ENCODE measurements around the gene DTNBP1.

DTNBP1 gene

GRCh38 chr6:15527838-15528617, 134.8 kb downstream of the DTNBP1 start:
- no peak for DNase-seq

DNA sequence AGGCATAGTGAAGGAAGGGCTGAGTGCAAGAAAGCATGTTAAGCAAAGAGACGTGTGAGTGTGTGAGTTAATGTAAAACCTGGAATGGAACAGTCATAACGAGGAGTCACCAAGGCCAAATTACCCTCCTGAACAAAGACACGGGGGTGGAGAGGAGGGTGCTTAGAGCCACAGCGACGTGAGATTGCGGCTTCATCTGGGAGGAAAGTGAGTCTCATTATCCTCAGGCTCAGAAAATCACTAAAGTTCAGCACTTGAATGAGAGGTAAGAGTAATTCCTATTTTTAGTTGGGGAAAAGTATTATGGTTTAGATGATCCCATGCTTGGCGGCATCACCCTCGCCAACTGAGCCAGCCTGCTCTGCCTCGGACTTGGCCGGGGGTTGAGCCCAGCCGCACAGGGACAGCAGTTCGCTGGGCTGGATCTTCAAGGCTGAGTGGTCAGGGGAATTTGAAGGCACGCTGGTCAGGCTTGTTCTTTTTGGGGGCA, 136.6 kb downstream of the DTNBP1 start:
- no peak for DNase-seq

DNA sequence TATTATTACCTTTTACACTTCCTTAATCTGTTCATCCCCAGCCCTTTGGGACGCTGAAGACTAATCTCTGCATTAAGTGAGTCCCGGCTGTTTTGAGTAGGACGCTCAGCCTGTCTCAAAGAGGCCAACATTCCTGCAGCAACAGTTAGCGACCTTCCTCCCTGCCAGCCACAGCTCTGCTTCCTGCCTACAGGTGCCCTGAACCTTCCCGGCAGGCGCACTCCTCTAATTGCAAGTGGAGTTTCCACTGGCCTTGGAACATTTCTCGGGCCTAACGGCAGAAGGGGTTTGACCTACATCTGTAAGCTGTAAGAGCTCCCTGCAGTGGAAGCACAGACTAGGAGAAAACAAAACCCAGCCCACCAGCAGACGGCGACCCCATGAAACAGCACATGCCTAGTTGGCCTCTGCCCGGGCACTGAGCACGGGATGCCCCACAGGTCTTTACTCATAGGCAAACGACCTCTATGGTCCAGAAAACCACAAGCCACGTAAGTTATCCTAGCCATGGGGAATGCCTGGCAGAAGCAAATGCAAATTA, 137.9 kb downstream of the DTNBP1 start:
- no peak for DNase-seq

DNA sequence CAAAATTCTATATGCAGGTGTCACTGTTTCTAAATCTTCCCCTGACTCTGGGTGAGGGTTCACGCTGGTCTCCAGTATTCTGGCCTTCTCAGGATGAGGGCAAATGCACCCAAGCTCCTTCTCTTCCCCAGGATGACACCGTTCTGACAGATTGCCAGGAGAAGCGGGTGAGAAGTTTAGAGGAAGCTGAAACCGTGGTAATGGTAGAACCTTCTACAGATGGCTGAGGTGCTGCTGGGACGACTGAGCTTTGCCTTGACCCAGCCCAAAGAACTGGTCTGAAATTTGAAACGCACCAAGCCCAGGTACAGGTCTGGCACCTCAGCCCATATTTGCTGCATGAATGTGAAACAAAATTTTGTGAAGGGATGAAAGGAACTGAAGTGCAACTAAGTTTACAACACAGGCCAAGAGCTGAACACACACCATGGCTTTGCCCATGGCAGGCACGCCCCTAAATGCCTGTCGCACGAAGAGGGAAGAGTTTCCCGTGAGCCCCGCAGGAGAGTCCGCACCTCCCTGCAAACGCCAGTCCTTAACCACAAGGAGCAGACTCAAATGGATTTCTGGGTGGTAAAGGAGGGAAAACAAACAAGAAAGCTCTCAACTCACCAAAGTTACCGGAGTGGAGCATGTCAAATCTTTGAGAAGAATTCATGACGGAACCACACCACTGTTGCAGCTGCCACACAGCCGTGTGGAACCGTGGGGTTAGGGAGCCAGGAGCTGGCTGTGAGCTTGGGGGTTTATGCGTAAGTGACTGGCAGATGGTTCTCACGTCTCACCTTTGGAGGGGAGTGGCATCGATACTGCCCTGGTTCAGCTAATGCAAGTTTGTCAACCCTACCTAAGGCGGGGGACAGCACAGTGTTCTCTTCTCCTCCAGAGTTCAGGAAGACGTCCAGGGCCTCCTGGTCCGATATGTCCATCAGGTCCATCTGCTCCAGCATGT, 138.9 kb downstream of the DTNBP1 start:
- no peak for DNase-seq

GRCh38 chr6:15522856-15523529, 139.8 kb downstream of the DTNBP1 start:
- DNase-seq: no peak

DNA sequence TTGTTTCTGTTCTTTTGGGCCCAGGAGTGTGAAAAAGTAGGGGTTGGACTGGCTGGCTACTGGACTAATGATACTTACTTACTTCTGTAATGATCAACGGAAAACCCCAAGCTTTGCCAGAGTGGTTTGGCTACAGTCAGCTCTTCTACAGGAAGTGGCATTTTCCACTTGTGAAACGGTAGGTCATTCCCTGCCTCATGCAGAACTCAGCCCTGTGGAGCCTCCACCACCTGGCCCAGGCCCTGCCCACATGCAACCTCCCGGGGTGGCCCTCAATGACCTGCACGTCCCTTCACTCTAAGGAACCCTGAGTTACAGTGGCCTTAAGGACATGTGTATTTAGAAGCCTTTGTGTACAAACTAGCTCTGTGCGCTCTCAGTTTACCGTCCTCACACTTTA, 140.4 kb downstream of the DTNBP1 start:
- DNase-seq: no peak

- DNase-seq: no peak
Measured at GRCh38 chr6:15522026-15522425, 140.8 kb downstream of the DTNBP1 start.

- DNase-seq: no peak
Measured at GRCh38 chr6:15521582-15521981, 141.2 kb downstream of the DTNBP1 start.

DNA sequence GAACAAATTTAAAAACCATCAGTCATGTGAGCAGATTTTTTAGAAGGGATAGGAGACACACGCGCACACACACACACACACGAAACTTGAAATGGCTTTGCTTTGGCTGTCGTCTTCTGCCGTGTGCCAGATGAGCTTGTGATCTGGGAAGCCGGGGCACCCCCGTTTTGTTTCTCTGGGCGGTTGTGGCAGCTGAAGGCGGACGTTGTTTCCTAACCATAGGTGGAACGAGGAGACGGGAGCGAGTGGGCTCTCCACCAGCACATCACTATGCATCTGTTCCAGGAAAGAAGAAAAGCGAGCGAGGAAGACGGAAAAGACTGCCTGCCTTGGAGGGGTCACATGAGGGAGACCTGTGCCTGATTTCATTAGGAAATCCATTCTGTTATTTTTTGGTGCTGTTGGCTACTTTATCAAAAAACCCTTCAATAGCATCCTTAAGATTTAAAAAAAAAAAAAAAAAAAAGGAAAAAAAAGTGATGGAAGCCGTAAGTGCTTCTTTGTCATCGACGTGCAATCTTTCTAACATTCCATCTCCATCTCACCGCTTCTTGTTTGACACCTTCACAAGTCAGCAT, 142.1 kb downstream of the DTNBP1 start:
- DNase-seq: no peak

DNA sequence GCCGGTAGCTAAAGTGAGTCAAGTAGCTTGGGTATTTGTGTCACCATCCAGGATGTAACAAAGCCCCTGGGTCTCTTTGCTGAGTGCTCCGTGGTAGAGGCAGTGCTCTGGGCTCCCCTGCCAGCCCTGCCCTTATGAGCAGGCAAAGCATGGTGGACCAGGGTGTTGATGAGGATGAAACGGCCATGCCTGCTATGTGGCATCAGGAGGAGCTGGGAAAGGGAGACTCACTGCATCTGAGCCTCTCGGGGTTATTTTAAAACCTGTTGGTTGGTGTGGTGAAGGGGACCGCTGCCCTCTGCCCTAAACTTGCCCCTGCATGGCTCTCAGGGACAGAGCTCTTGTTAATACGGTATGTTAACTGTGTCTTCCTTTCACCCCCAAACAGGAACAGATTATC, 143.1 kb downstream of the DTNBP1 start:
- no peak for DNase-seq

GRCh38 chr6:15518878-15519277, 143.9 kb downstream of the DTNBP1 start:
- no peak for DNase-seq

- no peak for DNase-seq
Measured at GRCh38 chr6:15518057-15518456, 144.8 kb downstream of the DTNBP1 start.

DNA sequence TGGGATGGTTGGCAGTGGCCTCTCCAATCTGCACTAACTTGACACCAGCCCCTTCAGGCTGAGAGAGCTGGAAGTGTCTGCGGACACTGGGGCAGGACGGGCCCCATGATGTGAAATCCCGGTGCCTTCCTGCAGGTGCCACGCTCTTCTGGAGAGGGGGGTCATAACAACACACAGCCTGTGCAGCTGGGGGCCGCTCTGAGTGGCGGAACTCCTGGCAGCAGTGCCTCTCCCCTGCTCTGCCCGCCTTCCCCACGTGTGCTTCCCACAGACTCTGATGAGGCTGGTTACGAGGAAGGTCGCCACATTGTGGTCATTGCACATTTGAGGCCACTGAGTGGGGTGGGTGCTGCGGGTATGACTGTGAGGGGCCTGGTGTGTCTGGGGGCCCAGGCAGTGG, 145.2 kb downstream of the DTNBP1 start:
- DNase-seq: no peak

- DNase-seq: no peak
Measured at GRCh38 chr6:15516923-15517560, 145.8 kb downstream of the DTNBP1 start.

DNA sequence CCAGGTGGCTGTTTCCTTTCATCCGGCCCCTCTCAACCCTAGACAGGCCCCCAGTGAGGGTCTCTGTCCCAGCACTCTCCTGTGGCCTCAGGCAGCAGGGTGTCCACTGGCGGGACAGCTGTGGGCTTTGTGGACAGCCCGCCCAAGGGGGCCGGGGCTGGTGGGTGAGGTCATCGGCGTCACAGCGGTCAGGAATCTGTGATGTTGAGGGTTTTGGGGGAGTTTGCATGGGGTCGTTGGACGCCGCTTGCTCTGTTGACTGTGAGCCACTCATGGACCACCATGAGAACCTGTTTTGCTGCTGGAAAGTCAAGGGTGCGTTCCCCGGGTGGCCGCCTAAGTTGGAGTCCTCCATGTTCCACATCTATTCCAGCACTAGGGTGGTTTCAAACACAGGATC, 146.4 kb downstream of the DTNBP1 start:
- no peak for DNase-seq

- DNase-seq: no peak
Measured at GRCh38 chr6:15515660-15516375, 147.0 kb downstream of the DTNBP1 start.

- DNase-seq: no peak
Measured at GRCh38 chr6:15515226-15515625, 147.6 kb downstream of the DTNBP1 start.

DNA sequence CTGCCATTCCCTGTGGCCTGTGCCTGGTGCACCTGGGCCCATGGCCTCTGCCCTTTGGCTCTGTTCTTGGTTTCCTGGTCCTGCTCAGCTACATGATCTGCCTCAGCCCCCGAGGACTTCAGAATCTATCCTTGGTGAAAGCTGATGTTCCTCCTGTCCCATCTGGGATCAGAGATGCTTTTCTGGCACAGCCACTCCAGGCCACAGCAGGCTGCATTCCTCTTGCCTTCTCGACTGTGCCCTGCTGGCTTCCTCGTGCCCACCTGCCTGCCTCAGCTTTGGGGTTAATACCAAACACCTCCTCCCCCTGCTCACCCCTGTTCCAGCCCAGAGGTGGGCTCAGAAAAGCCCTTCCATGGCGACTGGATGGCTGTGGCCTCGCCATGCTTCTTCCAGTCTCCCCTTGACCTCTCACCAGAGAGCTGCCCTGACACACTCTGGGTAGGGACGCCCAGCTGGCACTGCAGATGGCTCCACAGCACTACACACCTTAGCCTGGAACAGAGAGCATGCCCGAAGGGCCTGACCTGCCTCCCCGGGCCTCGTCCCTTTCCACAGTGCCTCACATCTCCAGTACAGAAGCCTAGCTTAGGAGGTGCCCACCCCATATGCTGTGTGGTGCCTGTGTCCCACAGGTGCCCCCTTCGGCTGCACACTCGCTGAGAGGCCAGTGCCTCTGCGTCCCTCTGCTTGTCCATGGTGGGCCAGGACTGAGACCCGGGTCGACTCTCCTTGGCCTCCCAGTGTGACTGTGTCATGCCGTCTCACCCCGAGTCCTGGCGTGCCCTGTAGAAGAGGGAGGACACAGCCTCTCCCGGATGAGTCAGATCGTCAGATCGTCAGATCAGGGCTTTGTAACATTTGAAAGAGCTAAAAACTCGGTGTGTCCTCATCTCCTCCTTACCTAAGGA, 148.8 kb downstream of the DTNBP1 start:
- no peak for DNase-seq

DNA sequence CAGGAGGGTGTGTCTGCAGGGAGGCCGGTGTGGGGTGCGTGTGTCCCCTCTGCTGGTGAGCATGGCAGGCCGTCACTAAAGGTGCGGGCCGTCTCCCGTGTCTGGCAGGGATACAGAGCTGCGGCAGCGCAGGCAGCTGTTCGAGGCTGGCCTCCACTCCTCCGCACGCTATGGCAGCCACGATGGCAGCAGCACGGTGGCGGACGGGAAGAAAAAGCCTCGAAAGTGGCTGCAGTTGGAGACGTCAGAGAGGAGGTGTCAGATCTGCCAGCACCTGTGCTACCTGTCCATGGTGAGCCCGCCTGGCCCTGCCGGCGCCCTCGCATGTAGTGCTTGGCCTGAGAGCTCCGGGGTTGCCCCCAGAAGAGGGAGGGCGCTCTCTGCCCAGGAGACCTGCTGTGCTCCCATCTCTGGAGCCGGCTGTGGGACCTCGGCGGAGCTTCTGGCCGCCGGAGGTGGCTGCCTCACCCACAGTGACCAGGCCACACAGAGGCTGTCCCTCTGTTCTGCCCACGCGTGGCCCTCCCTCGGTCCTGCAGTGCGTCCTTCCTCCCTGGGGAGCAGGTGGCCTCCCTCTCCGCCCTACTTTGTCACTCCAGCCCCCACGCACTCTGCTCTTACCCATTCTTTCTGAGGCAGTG, 149.6 kb downstream of the DTNBP1 start:
- no peak for DNase-seq

DNA sequence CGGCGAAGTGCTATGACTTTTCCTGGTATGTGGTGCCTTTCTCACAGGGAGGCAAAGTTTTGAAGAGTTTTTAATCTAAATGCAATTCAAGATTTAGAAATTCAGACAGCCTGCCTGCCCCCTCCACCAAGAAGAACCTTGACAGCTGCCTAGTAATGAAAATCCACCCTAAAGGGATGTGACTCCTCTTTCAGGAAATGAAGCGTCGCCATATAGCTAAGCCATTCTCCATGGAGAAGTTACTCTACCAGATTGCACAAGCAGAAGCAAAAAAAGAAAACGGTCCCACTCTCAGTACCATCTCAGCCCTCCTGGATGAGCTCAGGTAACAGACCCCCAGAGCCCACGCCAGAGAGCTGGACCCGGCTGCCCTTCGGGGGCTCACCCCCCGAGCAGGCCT, 150.1 kb downstream of the DTNBP1 start:
- DNase-seq: no peak
